HFF-Myc (cell line): ENCODE results near the gene TAS2R46.
"Not testable (repeated sequence)": the region's sequence is repeated elsewhere in the genome, so short reads cannot be mapped to it uniquely, and the experiment has no call there.

ENCODE experiments used
- DNase-seq: peaks from one replicate; pipeline ENCODE4 v3.0.0-alpha.2; 2011; ENCODE audit warnings: low read depth; ENCODE audit errors: extremely low read depth
- H3K4me3 ChIP-seq: replicated peaks from 2 replicates; pipeline ENCODE4 v1.5.1; 2011; ENCODE audit warnings: low read depth, mild to moderate bottlenecking, control low read depth, low read length
- TF ChIP-seq, protein P1 (sequence below): IDR thresholded peaks from 2 replicates; pipeline ENCODE4 v1.5.1; 2012; ENCODE audit warnings: mild to moderate bottlenecking, low read depth, low read length, control low read depth; ENCODE audit errors: missing control alignments

TAS2R46 gene, protein sequence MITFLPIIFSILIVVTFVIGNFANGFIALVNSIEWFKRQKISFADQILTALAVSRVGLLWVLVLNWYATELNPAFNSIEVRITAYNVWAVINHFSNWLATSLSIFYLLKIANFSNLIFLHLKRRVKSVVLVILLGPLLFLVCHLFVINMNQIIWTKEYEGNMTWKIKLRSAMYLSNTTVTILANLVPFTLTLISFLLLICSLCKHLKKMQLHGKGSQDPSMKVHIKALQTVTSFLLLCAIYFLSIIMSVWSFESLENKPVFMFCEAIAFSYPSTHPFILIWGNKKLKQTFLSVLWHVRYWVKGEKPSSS

DNA sequence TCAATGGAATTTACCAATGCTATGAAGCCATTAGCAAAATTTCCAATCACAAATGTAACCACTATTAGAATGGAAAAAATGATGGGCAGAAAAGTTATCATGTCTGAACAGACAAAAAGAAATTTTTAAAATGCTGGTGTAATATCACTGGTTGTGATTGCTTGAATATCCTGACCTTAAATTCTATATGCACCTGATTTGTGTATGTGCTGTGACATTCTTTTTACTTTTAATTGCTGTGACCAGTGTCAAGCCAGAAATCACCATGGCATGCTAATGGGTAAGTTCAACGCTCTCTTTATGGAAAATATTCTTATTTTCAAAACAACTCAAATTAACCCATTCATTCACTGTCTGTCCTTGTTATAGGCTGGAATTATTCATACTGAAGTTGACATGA is at the start of gene TAS2R46:
Gene TAS2R46 (minus strand): TSS at position 101 of the 400 bp plus-strand sequence. CDS start 0 bp downstream, at position 101.
- not testable (repeated sequence) for DNase-seq, H3K4me3 ChIP-seq

DNA sequence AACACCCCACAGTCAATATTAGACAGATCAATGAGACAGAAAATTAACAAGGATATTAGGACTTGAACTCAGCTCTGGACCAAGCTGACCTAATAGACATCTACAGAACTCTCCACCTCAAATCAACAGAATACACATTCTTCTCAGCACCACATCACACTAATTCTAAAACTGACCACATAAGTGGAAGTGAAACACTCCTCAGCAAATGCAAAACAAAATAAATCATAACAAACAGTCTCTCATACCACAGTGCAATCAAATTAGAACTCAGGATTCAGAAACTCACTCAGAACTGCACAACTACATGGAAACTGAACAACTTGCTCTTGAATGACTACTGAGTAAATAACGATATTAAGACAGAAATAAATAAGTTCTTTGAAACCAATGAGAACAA is 49.1 kb upstream of the TAS2R46 start:
- not testable (repeated sequence) for H3K4me3 ChIP-seq

DNA sequence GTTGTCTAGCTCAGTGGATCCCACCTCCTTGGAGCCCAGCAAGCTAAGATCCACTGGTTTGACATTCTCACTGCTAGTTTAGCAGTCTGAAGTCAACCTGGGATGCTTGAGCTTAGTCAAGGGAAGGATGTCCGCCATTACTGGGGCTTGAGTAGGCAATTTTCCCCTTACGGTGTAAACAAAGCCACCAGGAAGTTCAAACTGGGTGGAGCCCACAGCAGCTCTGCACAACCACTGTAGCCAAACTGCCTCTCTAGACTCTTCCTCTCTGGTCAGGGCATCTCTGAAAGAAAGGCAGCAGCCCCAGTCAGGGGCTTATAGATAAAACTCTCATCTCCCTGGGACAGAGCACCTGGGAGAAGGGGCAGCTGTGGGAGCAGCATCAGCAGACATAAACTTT is 46.8 kb upstream of the TAS2R46 start:
- H3K4me3 ChIP-seq: no peak overlapping the region
- DNase-seq: no peak
- TF ChIP-seq, protein P1, sequence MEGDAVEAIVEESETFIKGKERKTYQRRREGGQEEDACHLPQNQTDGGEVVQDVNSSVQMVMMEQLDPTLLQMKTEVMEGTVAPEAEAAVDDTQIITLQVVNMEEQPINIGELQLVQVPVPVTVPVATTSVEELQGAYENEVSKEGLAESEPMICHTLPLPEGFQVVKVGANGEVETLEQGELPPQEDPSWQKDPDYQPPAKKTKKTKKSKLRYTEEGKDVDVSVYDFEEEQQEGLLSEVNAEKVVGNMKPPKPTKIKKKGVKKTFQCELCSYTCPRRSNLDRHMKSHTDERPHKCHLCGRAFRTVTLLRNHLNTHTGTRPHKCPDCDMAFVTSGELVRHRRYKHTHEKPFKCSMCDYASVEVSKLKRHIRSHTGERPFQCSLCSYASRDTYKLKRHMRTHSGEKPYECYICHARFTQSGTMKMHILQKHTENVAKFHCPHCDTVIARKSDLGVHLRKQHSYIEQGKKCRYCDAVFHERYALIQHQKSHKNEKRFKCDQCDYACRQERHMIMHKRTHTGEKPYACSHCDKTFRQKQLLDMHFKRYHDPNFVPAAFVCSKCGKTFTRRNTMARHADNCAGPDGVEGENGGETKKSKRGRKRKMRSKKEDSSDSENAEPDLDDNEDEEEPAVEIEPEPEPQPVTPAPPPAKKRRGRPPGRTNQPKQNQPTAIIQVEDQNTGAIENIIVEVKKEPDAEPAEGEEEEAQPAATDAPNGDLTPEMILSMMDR: no peak

More for the DNA sequence above, 49.1 kb upstream of the TAS2R46 start:
- DNase-seq: not testable (repeated sequence)

DNA sequence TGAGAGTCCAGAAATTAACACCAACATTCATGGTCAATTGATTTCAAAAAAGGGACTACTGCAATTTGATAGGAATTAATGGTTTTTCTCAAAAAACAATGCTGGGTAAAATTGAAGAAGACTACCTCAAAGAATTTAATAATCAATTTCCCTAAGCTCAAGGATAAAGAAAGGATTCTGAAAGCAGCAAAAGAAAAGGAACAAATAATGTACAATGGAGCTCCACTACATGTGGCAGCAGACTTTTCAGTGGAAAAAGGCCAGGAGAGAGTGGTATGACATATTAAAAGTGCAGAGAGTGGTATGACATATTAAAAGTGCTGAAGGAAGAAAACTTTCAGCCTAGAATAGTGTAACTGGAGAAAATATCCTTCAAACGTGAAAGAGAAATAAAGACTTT is 45.6 kb upstream of the TAS2R46 start:
- H3K4me3 ChIP-seq: no peak overlapping the region
- TF ChIP-seq, protein P1: no peak
- no peak for DNase-seq

DNA sequence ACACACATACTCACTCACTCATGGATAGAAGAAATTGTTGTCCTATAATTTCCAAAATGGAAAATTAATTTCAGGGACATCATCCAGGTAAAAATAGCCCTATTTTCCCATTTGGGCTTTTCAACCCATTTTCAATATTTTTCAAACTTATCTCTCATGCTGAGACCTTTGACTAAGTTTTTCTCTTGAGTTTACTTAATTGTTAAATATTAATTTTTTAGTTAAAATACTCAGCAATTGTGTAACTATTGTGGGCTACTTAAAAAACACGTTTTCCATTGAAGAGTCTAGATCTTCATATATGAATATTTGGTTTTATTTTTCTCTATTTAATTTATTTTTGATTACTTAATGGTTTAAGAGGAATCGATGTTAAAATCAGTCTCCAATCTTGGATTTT is 44.2 kb upstream of the TAS2R46 start:
- TF ChIP-seq, protein P1: no peak
- no peak for DNase-seq
- H3K4me3 ChIP-seq: no peak overlapping the region

DNA sequence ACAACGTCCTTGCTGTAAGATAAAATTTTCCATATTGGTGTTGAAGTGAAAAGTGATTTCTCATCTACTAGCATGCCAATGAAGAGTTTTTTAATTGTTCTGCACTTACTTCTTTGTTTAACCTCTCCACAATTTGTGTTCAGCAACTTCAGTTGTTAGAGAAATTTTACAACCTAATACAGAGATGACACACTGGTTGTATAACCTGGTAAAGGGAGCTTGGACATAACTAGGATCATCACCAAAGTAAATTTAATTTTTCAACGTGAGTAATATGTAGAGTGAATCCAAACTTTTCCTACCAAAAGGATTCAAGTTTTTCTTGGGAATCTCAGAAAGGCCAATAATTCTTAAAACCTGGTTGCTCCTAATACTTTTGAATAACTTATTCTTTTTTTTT is 43.5 kb upstream of the TAS2R46 start:
- TF ChIP-seq, protein P1: no peak
- no peak for DNase-seq
- H3K4me3 ChIP-seq: no peak overlapping the region

DNA sequence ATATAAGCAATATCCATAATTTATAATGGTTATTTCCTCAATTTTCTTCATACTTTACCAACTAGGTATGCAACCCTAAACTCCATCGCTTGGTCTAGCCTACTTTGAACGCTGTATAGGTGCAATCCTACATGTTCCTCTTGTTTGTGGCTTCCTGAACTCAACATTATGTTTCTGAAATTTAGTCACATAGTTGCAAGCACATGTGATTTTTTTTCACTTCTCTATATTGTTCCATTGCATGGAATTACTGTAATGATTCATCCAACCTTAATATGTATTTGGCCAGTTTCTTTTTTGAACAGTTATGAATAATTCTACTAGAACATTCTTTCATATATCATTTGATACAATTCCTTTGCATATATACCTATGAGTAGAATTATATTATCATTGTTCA is 32.8 kb upstream of the TAS2R46 start:
- H3K4me3 ChIP-seq, DNase-seq: not testable (repeated sequence)

DNA sequence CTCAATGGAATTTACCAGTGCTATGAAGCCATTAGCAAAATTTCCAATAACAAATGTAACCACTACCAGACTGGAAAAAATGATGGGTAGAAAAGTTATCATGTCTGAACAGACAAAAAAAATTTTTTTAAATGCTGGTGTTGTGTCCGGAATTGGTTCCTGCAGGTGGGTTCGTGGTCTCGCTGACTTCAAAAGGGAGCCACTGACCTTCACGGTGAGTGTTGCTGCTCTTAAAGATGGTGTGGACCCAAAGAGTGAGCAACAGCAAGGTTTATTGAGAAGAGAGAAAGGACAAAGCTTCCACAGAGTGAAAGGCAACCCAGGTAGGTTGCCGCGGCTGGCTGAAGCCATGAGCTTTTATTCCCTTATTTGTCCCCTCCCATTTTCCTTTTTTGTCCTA is 30.0 kb upstream of the TAS2R46 start, which contains the start of gene TAS2R43:
Gene TAS2R43 (minus strand): TSS at position 186 of the 400 bp plus-strand sequence. CDS start 84 bp downstream, at position 102.
- H3K4me3 ChIP-seq: no peak within 1 kb of the TSS
- no peak for DNase-seq
- TF ChIP-seq, protein P1: no peak
